ENCODE measurements around the gene CEP63.

DNA sequence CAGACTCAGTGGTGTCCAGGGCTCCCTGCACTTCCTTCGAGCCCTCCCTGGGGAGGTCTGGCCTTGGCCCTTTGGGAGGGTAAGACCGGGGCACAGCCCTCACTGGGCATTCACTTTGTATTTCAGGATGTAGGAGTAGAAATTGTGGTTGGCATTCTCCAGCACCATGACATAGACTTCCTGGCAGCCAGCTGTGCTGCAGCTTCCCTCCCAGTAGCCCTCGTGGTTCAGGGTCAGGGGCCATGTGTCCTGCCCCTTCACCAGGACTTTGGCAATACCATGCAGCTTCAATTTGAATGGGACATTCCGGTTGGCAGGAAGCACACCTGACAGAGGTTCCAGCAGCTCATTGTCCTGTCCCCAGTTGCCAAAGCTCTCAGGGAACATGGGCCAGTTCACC is 117.6 kb downstream of the CEP63 start:
- TF ChIP-seq POLR2A (IDR thresholded peaks at IDR 0.05): no peak
- TF ChIP-seq, protein P1, sequence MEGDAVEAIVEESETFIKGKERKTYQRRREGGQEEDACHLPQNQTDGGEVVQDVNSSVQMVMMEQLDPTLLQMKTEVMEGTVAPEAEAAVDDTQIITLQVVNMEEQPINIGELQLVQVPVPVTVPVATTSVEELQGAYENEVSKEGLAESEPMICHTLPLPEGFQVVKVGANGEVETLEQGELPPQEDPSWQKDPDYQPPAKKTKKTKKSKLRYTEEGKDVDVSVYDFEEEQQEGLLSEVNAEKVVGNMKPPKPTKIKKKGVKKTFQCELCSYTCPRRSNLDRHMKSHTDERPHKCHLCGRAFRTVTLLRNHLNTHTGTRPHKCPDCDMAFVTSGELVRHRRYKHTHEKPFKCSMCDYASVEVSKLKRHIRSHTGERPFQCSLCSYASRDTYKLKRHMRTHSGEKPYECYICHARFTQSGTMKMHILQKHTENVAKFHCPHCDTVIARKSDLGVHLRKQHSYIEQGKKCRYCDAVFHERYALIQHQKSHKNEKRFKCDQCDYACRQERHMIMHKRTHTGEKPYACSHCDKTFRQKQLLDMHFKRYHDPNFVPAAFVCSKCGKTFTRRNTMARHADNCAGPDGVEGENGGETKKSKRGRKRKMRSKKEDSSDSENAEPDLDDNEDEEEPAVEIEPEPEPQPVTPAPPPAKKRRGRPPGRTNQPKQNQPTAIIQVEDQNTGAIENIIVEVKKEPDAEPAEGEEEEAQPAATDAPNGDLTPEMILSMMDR (IDR thresholded peaks at IDR 0.05): no peak

Data from body of pancreas (tissue), 4 donors.